ENCODE results near the gene ELSPBP1. TPM values are rescaled to one million over a fixed set of nuclear protein-coding genes. Genes with fewer than 3 reads are reported as not detected.

ELSPBP1 gene
- total RNA-seq, 4 donors from 2014 or later = not detected

DNA sequence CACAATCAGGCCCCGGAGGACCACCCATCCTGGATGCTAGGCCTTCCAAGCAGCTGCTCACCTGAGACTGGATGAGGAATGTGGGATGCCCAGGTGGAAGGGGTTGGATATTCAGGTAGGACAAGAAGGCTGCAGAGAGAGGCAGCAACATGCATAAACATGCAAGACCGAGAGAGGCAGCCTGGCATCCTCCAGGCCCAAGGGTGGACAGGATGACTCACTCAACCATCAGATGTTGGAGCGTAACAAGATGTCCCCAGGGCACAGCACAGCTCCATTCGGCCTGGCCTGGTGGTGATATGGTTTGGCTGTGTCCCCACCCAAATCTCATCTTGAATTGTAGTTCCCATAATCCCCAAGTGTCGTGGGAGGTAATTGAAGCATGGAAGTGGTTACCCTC, 59.4 kb downstream of the ELSPBP1 start:
- no peak for DNase-seq
- Histone ChIP-seq H3K27me3 (no peaks in the 10 kb centered on the region), H3K4me3 (no peak overlapping the region), H3K27ac (no peak overlapping the region), H3K4me1 (no peaks in the 10 kb centered on the region), H3K36me3 (peaks cover 0 to 11% (median 0%) of the 10 kb centered on the region in 3 donors), H3K9me3 (no peaks in the 10 kb centered on the region)
- TF ChIP-seq POLR2A (IDR thresholded peaks at IDR 0.05) = no peak
- TF ChIP-seq, protein P1, sequence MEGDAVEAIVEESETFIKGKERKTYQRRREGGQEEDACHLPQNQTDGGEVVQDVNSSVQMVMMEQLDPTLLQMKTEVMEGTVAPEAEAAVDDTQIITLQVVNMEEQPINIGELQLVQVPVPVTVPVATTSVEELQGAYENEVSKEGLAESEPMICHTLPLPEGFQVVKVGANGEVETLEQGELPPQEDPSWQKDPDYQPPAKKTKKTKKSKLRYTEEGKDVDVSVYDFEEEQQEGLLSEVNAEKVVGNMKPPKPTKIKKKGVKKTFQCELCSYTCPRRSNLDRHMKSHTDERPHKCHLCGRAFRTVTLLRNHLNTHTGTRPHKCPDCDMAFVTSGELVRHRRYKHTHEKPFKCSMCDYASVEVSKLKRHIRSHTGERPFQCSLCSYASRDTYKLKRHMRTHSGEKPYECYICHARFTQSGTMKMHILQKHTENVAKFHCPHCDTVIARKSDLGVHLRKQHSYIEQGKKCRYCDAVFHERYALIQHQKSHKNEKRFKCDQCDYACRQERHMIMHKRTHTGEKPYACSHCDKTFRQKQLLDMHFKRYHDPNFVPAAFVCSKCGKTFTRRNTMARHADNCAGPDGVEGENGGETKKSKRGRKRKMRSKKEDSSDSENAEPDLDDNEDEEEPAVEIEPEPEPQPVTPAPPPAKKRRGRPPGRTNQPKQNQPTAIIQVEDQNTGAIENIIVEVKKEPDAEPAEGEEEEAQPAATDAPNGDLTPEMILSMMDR (IDR thresholded peaks at IDR 0.05) = no peak
- intact Hi-C loops (cut with DNase I) = no loop called here
- WGBS, 2 donors = 28 to 46% methylated on average over 3 to 5 of the region's 5 CpGs

DNA sequence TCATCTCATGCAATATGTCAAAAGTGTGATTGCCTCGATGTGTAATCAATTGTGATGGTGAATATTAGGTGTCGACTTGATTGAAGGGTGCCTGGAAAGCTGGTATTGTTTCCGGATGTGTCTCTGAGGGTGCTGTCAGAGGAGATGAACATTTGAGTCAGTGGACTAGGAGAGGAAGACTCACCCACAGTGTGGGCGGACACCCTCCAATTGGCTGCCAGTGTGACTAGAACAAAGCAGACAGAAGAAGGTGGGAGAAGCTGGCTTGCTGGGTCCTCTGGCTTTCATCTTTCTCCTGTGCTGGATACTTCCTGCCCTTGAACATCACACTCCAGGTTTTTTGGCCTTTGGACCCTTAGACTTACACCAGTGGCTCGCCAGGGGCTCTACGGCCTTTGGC, 64.9 kb downstream of the ELSPBP1 start:
- peaks cover 0 to 14% (median 0%) of the 10 kb centered on the region in 4 donors for H3K27me3 ChIP-seq
- intact Hi-C loops (cut with DNase I) = no loop called here

GRCh38 chr19:48060381-48060780, 65.9 kb downstream of the ELSPBP1 start:
- no peak overlapping the region for H3K4me3 ChIP-seq
- no peaks in the 10 kb centered on the region for H3K9me3 ChIP-seq
- intact Hi-C loops (cut with DNase I) = no loop called here
- peaks cover 0 to 14% (median 0%) of the 10 kb centered on the region in 4 donors for H3K27me3 ChIP-seq
- H3K4me1 ChIP-seq = no peaks in the 10 kb centered on the region
- H3K36me3 ChIP-seq = no peaks in the 10 kb centered on the region
- 91 to 97% methylated on average over 4 to 5 of the region's 5 CpGs for WGBS, 2 donors
- TF ChIP-seq, protein P1 (IDR thresholded peaks at IDR 0.05) = no peak
- TF ChIP-seq POLR2A (IDR thresholded peaks at IDR 0.05) = no peak
- DNase-seq = no peak
- H3K27ac ChIP-seq = no peak overlapping the region

More for the DNA sequence above, 64.9 kb downstream of the ELSPBP1 start:
- Histone ChIP-seq H3K4me3 (no peak overlapping the region), H3K9me3 (no peaks in the 10 kb centered on the region), H3K36me3 (no peaks in the 10 kb centered on the region), H3K4me1 (no peaks in the 10 kb centered on the region), H3K27ac (no peak overlapping the region)
- no peak for TF ChIP-seq POLR2A (IDR thresholded peaks at IDR 0.05)
- TF ChIP-seq, protein P1 (IDR thresholded peaks at IDR 0.05) = no peak
- WGBS, 2 donors = 85 to 93% methylated on average over 3 to 6 of the region's 6 CpGs
- no peak for DNase-seq

- TF ChIP-seq POLR2A (IDR thresholded peaks at IDR 0.05) = no peak
- TF ChIP-seq, protein P1 (IDR thresholded peaks at IDR 0.05) = no peak
- intact Hi-C loops (cut with DNase I) = no loop called here
- WGBS, 2 donors = 55% methylated on average over 18 to 36 of the region's 37 CpGs
These were observed 67.2 kb downstream of the ELSPBP1 start for GRCh38 chr19:48061401-48062344.

GRCh38 chr19:48064509-48064908, 70.1 kb downstream of the ELSPBP1 start:
- Histone ChIP-seq H3K4me1 (no peaks in the 10 kb centered on the region), H3K4me3 (no peak overlapping the region), H3K27ac (no peak overlapping the region), H3K36me3 (no peaks in the 10 kb centered on the region), H3K27me3 (peaks cover 0 to 14% (median 0%) of the 10 kb centered on the region in 4 donors), H3K9me3 (no peaks in the 10 kb centered on the region)
- TF ChIP-seq, protein P1 (IDR thresholded peaks at IDR 0.05) = no peak
- no peak for TF ChIP-seq POLR2A (IDR thresholded peaks at IDR 0.05)
- 60 to 61% methylated on average over 2 of the region's 2 CpGs for WGBS, 2 donors
- no peak for DNase-seq
- intact Hi-C loops (cut with DNase I) = no loop called here

More at GRCh38 chr19:48061401-48062344, 67.2 kb downstream of the ELSPBP1 start:
- Histone ChIP-seq H3K36me3 (no peaks in the 10 kb centered on the region), H3K27me3 (peaks cover 0 to 14% (median 0%) of the 10 kb centered on the region in 4 donors), H3K4me3 (no peak overlapping the region), H3K4me1 (no peaks in the 10 kb centered on the region), H3K9me3 (no peaks in the 10 kb centered on the region), H3K27ac (no peak overlapping the region)
- DNase-seq = no peak
